ENCODE measurements around the gene TGFBR3.

DNA sequence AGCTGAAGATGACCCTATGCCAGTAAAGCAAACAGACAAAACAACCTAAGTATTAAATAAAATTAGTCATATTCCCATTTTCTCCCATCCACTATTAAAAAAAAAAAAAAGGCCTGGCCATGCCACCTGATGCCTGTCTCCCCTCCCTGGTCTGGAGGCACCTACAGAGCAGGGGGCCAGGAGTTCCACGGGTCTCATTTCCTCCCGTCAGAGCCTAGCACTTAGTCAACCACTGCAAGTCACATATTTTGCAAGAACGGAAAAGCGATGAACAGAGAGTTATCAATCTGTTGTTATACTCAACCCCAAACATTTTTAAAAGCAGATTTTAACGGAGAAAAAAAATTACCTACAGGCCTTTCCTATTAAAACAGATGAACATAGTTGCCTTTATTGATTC lies 59.3 kb downstream of the TGFBR3 start:
- TF ChIP-seq POLR2AphosphoS5 (IDR thresholded peaks at IDR 0.05; ENCODE audit: low read depth, low read length) (no peak), POLR2A (IDR thresholded peaks at IDR 0.05; ENCODE audit: low read depth, low read length) (no peak), TAF1 (IDR thresholded peaks at IDR 0.05; ENCODE audit: borderline replicate concordance, low read depth, low read length) (no peak)
